ENCODE data around the gene RDM1.
"Not testable (repeated sequence)": the region's sequence is repeated elsewhere in the genome, so short reads cannot be mapped to it uniquely, and the experiment has no call there.

The RDM1 gene

DNA sequence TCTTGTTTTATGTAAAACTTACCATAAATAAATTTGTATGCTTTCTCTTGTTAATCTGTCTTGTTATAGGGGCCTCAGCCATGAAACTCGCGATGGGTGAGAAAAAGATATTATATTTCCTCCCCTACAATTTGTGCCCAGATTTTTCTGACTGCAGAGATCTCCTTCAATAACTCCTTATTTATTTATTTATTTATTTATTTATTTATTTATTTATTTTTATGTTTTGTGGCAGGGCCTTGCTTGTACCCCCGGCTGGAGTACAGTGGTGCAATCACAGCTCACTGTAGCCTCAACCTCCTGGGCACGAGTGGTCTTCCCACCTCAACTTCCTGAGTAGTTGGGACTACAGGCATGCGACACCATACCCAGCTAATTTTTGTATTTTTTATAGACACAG is 27.1 kb downstream of the RDM1 start:
- H3K4me3 ChIP-seq (ENCODE audit: low read length) = no peak overlapping the region
- no peaks in the 10 kb centered on the region for H3K36me3 ChIP-seq (ENCODE audit: insufficient read depth, low read length)
- no peaks in the 10 kb centered on the region for H3K9me3 ChIP-seq (ENCODE audit: low read length)
- H3K27me3 ChIP-seq (ENCODE audit: insufficient read depth, low read length) = no peaks in the 10 kb centered on the region
- H2AFZ ChIP-seq (ENCODE audit: low read depth, low read length) = no peak overlapping the region
- no peaks in the 10 kb centered on the region for H3K4me1 ChIP-seq (ENCODE audit: insufficient read depth, low read length)

DNA sequence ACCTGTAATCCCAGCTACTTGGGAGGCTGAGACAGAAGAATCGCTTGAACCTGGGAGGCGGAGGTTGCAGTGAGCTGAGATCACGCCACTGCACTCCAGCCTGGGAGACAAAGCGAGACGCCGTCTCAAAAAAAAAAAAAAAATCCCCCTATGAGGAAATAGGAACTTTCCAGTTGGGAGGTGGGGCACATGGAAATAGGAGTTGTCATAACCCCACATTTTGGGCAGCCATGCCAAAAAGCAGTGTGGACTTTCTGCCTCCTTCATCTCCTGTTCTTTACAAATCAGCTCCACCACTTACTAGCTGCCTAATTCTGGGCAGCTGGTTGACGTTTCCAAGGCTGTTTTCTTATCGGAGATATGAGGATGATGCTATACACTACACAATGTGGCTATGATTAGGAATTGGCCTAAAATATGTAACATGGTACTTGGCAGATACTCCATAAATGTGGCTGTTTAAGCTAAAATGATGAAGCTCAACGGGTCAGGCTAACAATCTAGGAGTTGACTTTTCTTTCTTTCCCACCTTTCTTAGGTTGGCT is 28.9 kb downstream of the RDM1 start:
- H2AFZ ChIP-seq (ENCODE audit: low read depth, low read length) = no peak overlapping the region
- no peaks in the 10 kb centered on the region for H3K27me3 ChIP-seq (ENCODE audit: insufficient read depth, low read length)
- no peaks in the 10 kb centered on the region for H3K9me3 ChIP-seq (ENCODE audit: low read length)
- H3K4me1 ChIP-seq (ENCODE audit: insufficient read depth, low read length) = no peaks in the 10 kb centered on the region
- H3K36me3 ChIP-seq (ENCODE audit: insufficient read depth, low read length) = no peaks in the 10 kb centered on the region
- H3K4me3 ChIP-seq (ENCODE audit: low read length) = no peak overlapping the region

DNA sequence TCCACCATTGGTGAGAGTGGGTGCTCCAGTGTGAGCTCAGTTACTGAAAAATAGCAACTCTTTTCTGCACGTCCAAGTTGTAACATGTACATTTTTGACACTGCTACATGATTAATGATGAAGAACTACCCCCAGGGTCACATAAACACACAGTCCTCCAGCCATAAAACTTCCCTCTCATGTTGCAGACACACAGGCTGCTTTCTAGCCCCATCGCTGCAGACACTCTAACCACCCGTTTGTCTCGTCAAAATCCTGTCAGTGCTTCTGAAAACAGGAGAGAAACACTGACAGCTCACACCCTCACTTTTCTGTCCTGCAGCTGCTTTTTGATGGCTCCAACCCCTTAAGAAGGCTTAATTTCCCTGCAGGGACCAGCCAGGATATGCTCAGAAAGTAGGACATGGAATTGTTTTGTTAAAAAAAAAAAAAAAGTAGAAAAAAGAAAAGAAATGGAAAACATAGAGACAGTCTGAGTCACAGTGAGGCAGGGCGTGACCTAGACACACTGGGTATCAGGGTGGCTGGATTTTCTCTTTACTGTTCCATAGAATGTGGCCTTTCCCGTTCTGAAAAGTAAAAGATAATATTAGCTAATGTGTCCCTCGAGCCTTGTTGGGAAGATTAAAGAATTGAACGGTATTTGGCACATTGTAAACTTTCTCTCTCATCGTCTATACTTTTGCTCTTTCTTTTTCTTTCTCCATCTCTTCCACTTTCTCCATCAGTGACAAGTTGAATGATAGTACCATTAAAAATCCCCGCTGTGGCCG is 29.7 kb downstream of the RDM1 start:
- Histone ChIP-seq H3K9me3 (ENCODE audit: low read length) (no peaks in the 10 kb centered on the region), H2AFZ (ENCODE audit: low read depth, low read length) (no peak overlapping the region), H3K4me3 (ENCODE audit: low read length) (no peak overlapping the region), H3K36me3 (ENCODE audit: insufficient read depth, low read length) (no peaks in the 10 kb centered on the region), H3K27me3 (ENCODE audit: insufficient read depth, low read length) (no peaks in the 10 kb centered on the region), H3K4me1 (ENCODE audit: insufficient read depth, low read length) (no peaks in the 10 kb centered on the region)

DNA sequence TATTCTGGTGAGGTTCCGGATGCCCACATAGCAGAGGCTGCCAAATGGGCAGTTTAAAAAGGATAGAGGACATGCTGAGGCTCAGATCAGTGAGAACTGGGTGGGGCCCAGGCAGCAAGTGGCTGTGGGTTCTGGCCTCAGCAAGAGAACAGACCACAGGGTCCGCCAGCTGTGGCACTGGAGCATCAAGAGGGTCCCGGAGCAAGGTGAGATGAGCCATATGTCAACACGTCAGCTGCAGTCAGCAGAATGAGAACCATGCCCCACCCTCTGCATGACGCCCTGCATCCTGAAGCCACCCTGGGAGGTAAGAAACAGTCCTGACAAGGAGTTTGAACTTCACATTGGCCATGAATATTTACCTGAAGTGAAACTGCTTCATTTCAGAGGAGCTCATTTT is 30.3 kb downstream of the RDM1 start:
- Histone ChIP-seq H3K9me3 (ENCODE audit: low read length) (no peaks in the 10 kb centered on the region), H2AFZ (ENCODE audit: low read depth, low read length) (no peak overlapping the region), H3K4me1 (ENCODE audit: insufficient read depth, low read length) (no peaks in the 10 kb centered on the region), H3K27me3 (ENCODE audit: insufficient read depth, low read length) (no peaks in the 10 kb centered on the region), H3K4me3 (ENCODE audit: low read length) (no peak overlapping the region), H3K36me3 (ENCODE audit: insufficient read depth, low read length) (no peaks in the 10 kb centered on the region)

DNA sequence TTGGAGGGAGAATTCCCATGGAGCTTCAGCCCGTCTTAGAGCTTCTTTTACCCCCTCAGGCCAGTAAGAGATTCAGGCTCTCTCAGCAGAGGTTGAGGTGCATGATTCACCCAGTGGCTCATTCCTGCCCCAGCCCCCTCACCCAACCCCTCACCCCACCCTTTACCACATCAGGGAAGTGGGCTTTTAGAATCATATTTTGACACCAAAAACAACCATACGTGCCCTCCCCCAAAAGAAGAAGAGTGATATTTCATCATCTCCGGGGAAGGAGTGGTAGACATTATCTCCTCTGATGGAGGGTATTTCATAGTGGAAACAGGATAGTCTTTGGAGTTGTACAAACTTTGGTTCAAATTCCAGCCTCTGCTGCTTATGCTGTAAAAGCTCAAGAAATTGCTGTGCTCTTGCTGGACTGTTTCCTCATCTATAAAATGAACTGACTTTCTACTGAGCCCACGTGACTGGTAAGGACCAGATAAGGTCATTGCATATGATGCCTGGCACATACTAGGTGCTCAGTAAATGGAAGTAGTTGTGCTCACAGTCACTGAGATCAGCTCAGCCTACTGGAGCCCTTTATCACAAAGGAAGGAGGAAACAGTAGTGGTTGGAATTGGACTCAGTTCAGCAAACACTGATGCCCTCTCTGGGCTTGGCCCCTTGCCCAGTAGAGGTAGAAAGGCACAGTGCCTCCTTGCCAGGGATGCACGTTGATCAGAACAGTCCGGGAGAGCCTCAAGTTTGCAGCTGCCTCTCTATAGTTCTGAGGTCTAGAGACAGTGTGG is 32.1 kb downstream of the RDM1 start:
- Histone ChIP-seq H2AFZ (ENCODE audit: low read depth, low read length) (no peak overlapping the region), H3K27me3 (ENCODE audit: insufficient read depth, low read length) (no peaks in the 10 kb centered on the region), H3K36me3 (ENCODE audit: insufficient read depth, low read length) (no peaks in the 10 kb centered on the region), H3K9me3 (ENCODE audit: low read length) (no peaks in the 10 kb centered on the region), H3K4me3 (ENCODE audit: low read length) (no peak overlapping the region), H3K4me1 (ENCODE audit: insufficient read depth, low read length) (no peaks in the 10 kb centered on the region)

DNA sequence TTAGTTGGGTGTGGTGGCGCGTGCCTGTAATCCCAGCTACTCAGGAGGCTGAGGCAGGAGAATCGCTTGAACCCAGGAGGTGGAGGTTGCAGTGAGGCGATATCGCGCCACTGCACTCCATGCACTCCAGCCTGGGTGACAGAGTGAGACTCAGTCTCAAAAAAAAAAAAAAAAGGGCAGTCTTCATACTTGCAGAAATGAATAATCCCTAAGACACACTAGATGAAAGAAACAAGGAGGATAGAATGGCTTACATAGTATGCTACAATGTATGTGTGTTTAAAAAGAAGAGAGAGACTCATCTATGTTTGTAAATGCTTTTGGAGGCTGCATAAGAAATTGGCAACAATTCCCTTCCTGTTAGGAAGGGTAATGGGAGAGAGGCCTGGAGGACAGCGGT is 32.8 kb downstream of the RDM1 start:
- H3K4me1 ChIP-seq (ENCODE audit: insufficient read depth, low read length); H3K27me3 ChIP-seq (ENCODE audit: insufficient read depth, low read length); H3K9me3 ChIP-seq (ENCODE audit: low read length); H3K4me3 ChIP-seq (ENCODE audit: low read length); H3K36me3 ChIP-seq (ENCODE audit: insufficient read depth, low read length); H2AFZ ChIP-seq (ENCODE audit: low read depth, low read length): not testable (repeated sequence)

DNA sequence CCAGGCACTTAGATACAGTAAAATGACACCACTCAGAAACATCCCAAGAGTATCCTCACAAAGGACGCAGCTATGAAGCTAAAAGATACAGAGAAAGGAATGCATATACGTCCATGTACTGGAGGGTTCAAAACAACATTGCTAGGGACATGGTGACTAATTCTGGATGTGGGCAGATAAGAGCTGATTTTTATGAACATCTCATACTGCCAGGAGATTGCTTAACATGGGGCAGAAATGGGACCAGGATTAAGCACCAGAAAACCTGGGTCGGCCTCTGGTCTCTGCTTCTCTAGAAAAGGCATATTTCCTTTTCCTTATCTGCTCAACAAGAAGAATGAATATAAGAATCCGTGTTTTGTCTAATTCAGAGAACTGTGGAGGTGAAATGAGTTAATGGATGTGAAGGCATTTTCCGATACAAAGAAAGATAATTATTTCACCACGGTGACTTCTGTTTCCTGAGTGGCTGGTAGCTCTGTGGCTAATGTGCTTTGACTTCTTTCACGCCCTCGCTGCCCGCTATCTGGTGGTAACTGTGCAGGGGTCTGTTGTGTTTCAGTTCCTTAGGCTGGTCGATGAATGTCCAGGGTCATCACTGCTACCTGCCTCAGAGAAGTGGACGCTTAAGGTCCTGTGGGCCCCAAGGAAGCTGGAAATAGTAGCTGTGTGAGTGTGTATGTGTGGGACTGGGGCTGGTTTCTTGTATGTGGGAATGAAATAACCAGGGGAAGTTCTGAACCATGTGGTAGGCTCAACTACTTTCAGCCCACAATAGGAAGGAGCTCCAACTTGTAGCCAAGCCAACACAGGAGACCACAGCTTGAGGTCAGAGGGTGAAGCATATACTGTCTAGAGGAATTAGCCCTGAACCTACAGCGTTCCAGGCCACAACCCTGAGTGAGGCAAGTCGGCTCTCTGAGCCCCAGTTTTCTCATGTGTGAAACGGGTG is 34.7 kb downstream of the RDM1 start:
- H3K9me3 ChIP-seq (ENCODE audit: low read length) = no peaks in the 10 kb centered on the region
- H2AFZ ChIP-seq (ENCODE audit: low read depth, low read length) = no peak overlapping the region
- no peaks in the 10 kb centered on the region for H3K4me1 ChIP-seq (ENCODE audit: insufficient read depth, low read length)
- H3K36me3 ChIP-seq (ENCODE audit: insufficient read depth, low read length) = no peaks in the 10 kb centered on the region
- H3K27me3 ChIP-seq (ENCODE audit: insufficient read depth, low read length) = no peaks in the 10 kb centered on the region
- H3K4me3 ChIP-seq (ENCODE audit: low read length) = no peak overlapping the region

DNA sequence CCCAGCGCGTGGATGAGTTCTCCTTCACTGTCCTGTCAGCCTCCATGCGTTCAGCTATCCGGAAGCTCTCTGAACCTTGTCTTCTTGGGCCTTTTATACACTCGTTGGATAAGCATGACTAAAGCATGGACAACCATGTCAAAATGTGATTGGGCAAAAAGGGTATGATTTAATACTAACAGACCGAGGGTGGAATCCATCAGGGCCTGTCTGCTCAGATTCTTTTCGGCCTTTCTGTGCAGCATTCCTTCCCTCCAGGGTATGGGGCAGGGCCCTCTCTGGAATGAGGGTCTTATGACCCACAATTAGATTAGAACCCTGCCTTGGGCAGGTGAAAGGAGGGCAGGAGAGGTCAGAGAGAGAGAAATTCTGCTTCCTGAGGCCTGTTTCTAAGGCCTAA is 36.4 kb downstream of the RDM1 start:
- Histone ChIP-seq H2AFZ (ENCODE audit: low read depth, low read length) (no peak overlapping the region), H3K4me3 (ENCODE audit: low read length) (no peak overlapping the region), H3K27me3 (ENCODE audit: insufficient read depth, low read length) (no peaks in the 10 kb centered on the region), H3K9me3 (ENCODE audit: low read length) (no peaks in the 10 kb centered on the region), H3K4me1 (ENCODE audit: insufficient read depth, low read length) (no peaks in the 10 kb centered on the region), H3K36me3 (ENCODE audit: insufficient read depth, low read length) (no peaks in the 10 kb centered on the region)

DNA sequence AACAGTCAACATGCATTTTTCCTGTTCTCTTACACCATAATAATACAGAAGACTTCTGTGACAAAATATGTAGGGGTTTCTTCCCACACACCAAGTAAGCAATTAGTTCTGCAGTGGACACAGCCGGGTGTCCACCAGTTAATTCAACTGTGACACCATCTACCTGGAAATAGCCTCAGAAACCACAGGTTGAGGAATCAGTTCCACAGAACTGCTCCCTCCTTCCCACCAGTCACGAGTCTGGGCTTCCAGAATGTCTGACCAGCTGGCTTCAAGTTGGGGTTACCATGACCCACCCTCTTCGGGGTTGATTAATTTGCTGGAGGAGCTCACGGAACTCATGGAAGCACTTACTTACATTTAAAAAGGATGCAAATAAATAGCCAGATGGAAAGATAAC is 36.8 kb downstream of the RDM1 start:
- H2AFZ ChIP-seq (ENCODE audit: low read depth, low read length) = no peak overlapping the region
- no peaks in the 10 kb centered on the region for H3K36me3 ChIP-seq (ENCODE audit: insufficient read depth, low read length)
- no peaks in the 10 kb centered on the region for H3K9me3 ChIP-seq (ENCODE audit: low read length)
- H3K4me3 ChIP-seq (ENCODE audit: low read length) = no peak overlapping the region
- H3K27me3 ChIP-seq (ENCODE audit: insufficient read depth, low read length) = no peaks in the 10 kb centered on the region
- H3K4me1 ChIP-seq (ENCODE audit: insufficient read depth, low read length) = no peaks in the 10 kb centered on the region

DNA sequence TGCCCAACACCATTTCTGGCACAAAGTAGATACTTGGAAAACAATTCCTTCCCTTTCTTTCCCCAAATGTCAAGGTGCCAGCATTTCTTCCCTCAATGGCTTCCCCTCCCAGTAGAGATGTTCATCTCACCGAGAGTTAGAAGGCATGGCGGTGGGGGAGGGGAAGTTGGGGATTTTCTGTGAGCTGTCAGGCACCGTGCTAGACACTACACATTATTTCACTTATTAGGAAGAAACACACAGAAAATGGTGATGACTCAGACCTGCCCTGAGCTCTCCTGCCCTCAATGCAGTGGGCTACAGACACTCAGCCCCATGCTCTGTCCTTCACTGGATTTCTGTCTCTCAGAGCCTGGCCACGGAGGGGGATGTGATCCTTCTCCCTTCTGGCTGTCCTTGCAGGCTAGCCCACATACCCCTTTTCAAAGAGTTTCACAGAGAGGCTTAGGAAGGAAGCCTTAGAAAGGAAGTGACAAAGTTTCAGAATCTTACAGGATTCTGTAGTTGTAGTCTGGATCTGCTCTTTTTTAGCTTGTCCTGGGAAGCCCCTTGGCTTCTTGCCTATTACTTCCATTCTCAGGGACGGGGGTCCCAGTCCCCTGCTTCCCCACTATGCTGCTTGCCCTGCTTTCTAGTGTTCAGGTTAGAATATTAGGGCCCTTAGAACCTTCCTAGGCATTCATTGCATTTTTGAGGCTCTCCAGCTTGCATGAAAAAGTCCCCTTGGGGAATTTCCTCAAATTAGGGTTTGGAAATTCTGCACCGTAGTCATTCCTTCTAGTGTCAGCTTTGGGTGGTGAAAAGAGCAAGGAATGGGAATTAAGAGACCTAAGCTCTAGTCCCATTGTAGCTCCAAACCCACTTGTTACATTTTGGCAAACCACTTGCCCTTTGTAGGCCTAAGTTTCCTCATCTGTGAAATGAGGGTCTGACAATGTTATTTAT is 38.2 kb downstream of the RDM1 start:
- no peaks in the 10 kb centered on the region for H3K27me3 ChIP-seq (ENCODE audit: insufficient read depth, low read length)
- no peaks in the 10 kb centered on the region for H3K4me1 ChIP-seq (ENCODE audit: insufficient read depth, low read length)
- no peaks in the 10 kb centered on the region for H3K36me3 ChIP-seq (ENCODE audit: insufficient read depth, low read length)
- H2AFZ ChIP-seq (ENCODE audit: low read depth, low read length) = no peak overlapping the region
- no peaks in the 10 kb centered on the region for H3K9me3 ChIP-seq (ENCODE audit: low read length)
- no peak overlapping the region for H3K4me3 ChIP-seq (ENCODE audit: low read length)

DNA sequence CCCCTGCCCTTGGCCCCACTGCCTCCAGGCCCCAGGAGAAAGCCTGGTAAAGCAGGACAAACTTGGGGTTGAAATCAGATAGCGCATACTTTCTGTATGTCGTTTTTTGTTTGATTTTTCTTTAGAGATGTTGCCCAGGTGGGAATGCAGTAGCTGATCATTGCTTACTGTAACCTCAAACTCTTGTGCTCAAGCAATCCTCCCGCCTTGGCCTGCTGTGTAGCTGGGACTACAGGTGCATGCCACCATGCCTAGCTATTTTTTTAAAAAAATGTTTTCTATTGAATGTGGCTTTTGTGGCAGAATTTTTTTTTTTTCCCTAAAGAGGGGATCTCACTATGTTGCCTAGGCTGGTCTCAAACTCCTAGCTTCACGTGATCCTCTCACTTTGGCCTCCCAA is 39.3 kb downstream of the RDM1 start:
- H3K4me1 ChIP-seq (ENCODE audit: insufficient read depth, low read length) = no peaks in the 10 kb centered on the region
- no peaks in the 10 kb centered on the region for H3K36me3 ChIP-seq (ENCODE audit: insufficient read depth, low read length)
- no peak overlapping the region for H2AFZ ChIP-seq (ENCODE audit: low read depth, low read length)
- H3K4me3 ChIP-seq (ENCODE audit: low read length) = no peak overlapping the region
- H3K27me3 ChIP-seq (ENCODE audit: insufficient read depth, low read length) = no peaks in the 10 kb centered on the region
- H3K9me3 ChIP-seq (ENCODE audit: low read length) = no peaks in the 10 kb centered on the region

DNA sequence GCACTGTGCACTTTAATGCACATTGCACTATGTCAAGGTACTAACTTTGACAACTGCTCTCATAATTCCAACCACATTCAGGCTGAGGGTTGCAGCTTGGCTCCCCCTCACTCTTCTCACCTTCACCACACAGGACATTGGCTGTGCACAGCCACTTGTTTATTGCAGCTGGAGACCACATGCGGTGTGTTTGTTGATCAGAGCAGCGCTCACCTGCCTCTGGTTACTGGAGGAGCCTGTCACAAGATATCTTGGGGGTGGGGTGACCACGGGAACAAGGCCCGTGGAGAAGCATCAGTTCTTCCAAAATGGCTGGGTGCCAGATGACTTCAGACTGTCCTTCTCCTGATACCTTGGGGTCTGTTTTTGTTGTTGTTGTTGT is 39.8 kb downstream of the RDM1 start:
- no peaks in the 10 kb centered on the region for H3K27me3 ChIP-seq (ENCODE audit: insufficient read depth, low read length)
- H3K4me1 ChIP-seq (ENCODE audit: insufficient read depth, low read length) = no peaks in the 10 kb centered on the region
- no peak overlapping the region for H2AFZ ChIP-seq (ENCODE audit: low read depth, low read length)
- H3K4me3 ChIP-seq (ENCODE audit: low read length) = no peak overlapping the region
- no peaks in the 10 kb centered on the region for H3K36me3 ChIP-seq (ENCODE audit: insufficient read depth, low read length)
- no peaks in the 10 kb centered on the region for H3K9me3 ChIP-seq (ENCODE audit: low read length)
